Esophagus muscularis mucosa (tissue), 4 donors: Measurements from ENCODE around the gene CHCHD6. TPM values are rescaled to one million over a fixed set of nuclear protein-coding genes. Genes with fewer than 3 reads are reported as not detected.

ENCODE experiments used
- DNase-seq: peaks from one replicate; pipeline ENCODE4 v3.0.0-alpha.2; 2017; ENCODE audit errors: extremely low spot score
- H3K27ac ChIP-seq, 4 donors: fragments of 200-600 bp; sonication (generic); replicated peaks in 1 of 4; 1 replicate in 3 of 4; 2 replicates in 1 of 4; pipeline ENCODE4 v1.5.1; 2016 to 2019; ENCODE audit warnings: mild to moderate bottlenecking in 1 of 4
- H3K27me3 ChIP-seq, 4 donors: fragments of 200-600 bp; sonication (generic); one replicate each; pipeline versions ENCODE4 v1.5.1 to v1.6.0; 2016 to 2019
- H3K36me3 ChIP-seq, 4 donors: fragments of 200-600 bp; sonication (generic); one replicate each; pipeline ENCODE4 v1.5.1; 2016 to 2019
- H3K4me1 ChIP-seq, 4 donors: fragments of 200-600 bp; sonication (generic); one replicate each; pipeline ENCODE4 v1.5.1; 2016 to 2019
- H3K4me3 ChIP-seq, 4 donors: fragments of 200-600 bp; sonication (generic); 1 replicate in 2 of 4; 2 replicates in 2 of 4; pipeline ENCODE4 v1.5.1; 2016 to 2019; ENCODE audit warnings: mild to moderate bottlenecking in 4 of 4, moderate library complexity in 1 of 4
- H3K9me3 ChIP-seq, 4 donors: fragments of 200-600 bp; sonication (generic); 1 replicate in 3 of 4; 2 replicates in 1 of 4; pipeline ENCODE4 v1.5.1; 2016 to 2019
- CTCF ChIP-seq, 3 experiments: fragments of 200-600 bp in 2 of 3; fragments of 450-650 bp in 1 of 3; sonication (generic) in 2 of 3; IDR thresholded peaks; one replicate each; pipeline ENCODE4 v1.5.1; 2017 to 2019; ENCODE audit warnings: antibody characterized with exemption in 3 of 3, mild to moderate bottlenecking in 2 of 3, moderate library complexity in 1 of 3
- EP300 ChIP-seq: sonication (generic); formaldehyde crosslinking; IDR thresholded peaks from one replicate; pipeline ENCODE4 v1.6.1; 2017; ENCODE audit warnings: antibody characterized with exemption
- POLR2A ChIP-seq: fragments of 450-650 bp; IDR thresholded peaks from one replicate; pipeline ENCODE4 v1.6.1; 2017; ENCODE audit warnings: antibody characterized with exemption, moderate library complexity, mild to moderate bottlenecking, low read depth
- POLR2AphosphoS5 ChIP-seq, 2 donors: sonication (generic); formaldehyde crosslinking; IDR thresholded peaks; one replicate each; pipeline ENCODE4 v1.6.1; 2017; ENCODE audit warnings: antibody characterized with exemption in 2 of 2
- WGBS: methylation state at CpG from one replicate; pipeline ENCODE4 v1.1.5; 2018; 5-methylcytosine and 5-hydroxymethylcytosine counted together
- intact Hi-C: fragments of 100-400 bp; cut with DNase I; formaldehyde crosslinking; loops from one replicate; pipeline ENCODE4 v1.15.1; 2023
- total RNA-seq, 4 donors: library from RNA; depleted of rRNA; stranded (reverse); fragments of >200 nt; gene quantifications; one replicate each; pipeline versions ENCODE4 v1.1.0 to v1.2.1, GENCODE V29; 2016

Gene CHCHD6
- total RNA-seq, 4 donors from 2014 or later = 10.3 to 13.4 (median 12.1) TPM

GRCh38 chr3:126656371-126657134 is 47.5 kb upstream of the CHCHD6 start:
- Histone ChIP-seq H3K4me3 (no peak overlapping the region), H3K36me3 (no peaks in the 10 kb centered on the region), H3K9me3 (no peaks in the 10 kb centered on the region), H3K27ac (no peak overlapping the region), H3K27me3 (peaks cover 0 to 41% (median 0%) of the 10 kb centered on the region in 4 donors), H3K4me1 (peaks cover 0 to 21% (median 17%) of the 10 kb centered on the region in 4 donors)
- peak; percentile 55 for DNase-seq
- intact Hi-C loops = no loop called here
- no peak for TF ChIP-seq POLR2AphosphoS5 (IDR thresholded peaks at IDR 0.05)
- TF ChIP-seq EP300 = no peak
- TF ChIP-seq POLR2A = no peak
- TF ChIP-seq CTCF (IDR thresholded peaks at IDR 0.05) = no peak
- WGBS = 72% methylated on average over 8 of the region's 8 CpGs

- intact Hi-C loops = no loop called here
- Histone ChIP-seq H3K4me3 (no peak overlapping the region), H3K9me3 (no peaks in the 10 kb centered on the region), H3K27ac (no peak overlapping the region), H3K36me3 (no peaks in the 10 kb centered on the region), H3K27me3 (peaks cover 0 to 54% (median 0%) of the 10 kb centered on the region in 4 donors), H3K4me1 (peaks cover 0 to 21% (median 17%) of the 10 kb centered on the region in 4 donors)
- peak; percentile 42 for DNase-seq
- whole genome bisulfite sequencing = 80% methylated on average over 1 of the region's 2 CpGs
- no peak for TF ChIP-seq POLR2AphosphoS5 (IDR thresholded peaks at IDR 0.05)
- no peak for TF ChIP-seq POLR2A
- no peak for TF ChIP-seq CTCF (IDR thresholded peaks at IDR 0.05)
- TF ChIP-seq EP300 = no peak
Measured at GRCh38 chr3:126657901-126658300, 46.1 kb upstream of the CHCHD6 start.

- peaks cover 0 to 16% (median 11%) of the 10 kb centered on the region in 4 donors for H3K4me1 ChIP-seq
- 92% methylated on average over 3 of the region's 3 CpGs for WGBS
- intact Hi-C loops = no loop called here
- no peaks in the 10 kb centered on the region for H3K36me3 ChIP-seq
- TF ChIP-seq EP300 (no peak), POLR2AphosphoS5 (IDR thresholded peaks at IDR 0.05) (no peak), CTCF (IDR thresholded peaks at IDR 0.05) (no peak), POLR2A (no peak)
- no peaks in the 10 kb centered on the region for H3K9me3 ChIP-seq
- H3K4me3 ChIP-seq = no peak overlapping the region
- DNase-seq = peak; percentile 53
- peaks cover 0 to 61% (median 0%) of the 10 kb centered on the region in 4 donors for H3K27me3 ChIP-seq
- no peak overlapping the region for H3K27ac ChIP-seq
Measured at GRCh38 chr3:126658584-126658983, 45.5 kb upstream of the CHCHD6 start.

GRCh38 chr3:126659915-126660886 is 43.8 kb upstream of the CHCHD6 start:
- Histone ChIP-seq H3K27ac (no peak overlapping the region), H3K36me3 (no peaks in the 10 kb centered on the region), H3K9me3 (no peaks in the 10 kb centered on the region), H3K4me3 (no peak overlapping the region), H3K4me1 (peaks cover 0 to 4% (median 3%) of the 10 kb centered on the region in 4 donors), H3K27me3 (peaks cover 0 to 65% (median 0%) of the 10 kb centered on the region in 4 donors)
- TF ChIP-seq POLR2A (no peak), CTCF (IDR thresholded peaks at IDR 0.05) (peak in 1 of 3 experiments; percentile 25)
- intact Hi-C loops = no loop called here
- 58% methylated on average over 10 of the region's 19 CpGs for WGBS
- DNase-seq = peak; percentile 91
